Measurements from ENCODE around the gene NPAT.
A peak's percentile ranks its signal among the peaks of the same experiment; 100 is the strongest.

Gene NPAT
- long read RNA-seq, full-length matches to known transcripts, result 1 of 28 reads
- long read RNA-seq, partial matches to known transcripts, result 19 of 28 reads
- long read RNA-seq, other reads (novel, unspliced or antisense), result 8 of 28 reads

DNA sequence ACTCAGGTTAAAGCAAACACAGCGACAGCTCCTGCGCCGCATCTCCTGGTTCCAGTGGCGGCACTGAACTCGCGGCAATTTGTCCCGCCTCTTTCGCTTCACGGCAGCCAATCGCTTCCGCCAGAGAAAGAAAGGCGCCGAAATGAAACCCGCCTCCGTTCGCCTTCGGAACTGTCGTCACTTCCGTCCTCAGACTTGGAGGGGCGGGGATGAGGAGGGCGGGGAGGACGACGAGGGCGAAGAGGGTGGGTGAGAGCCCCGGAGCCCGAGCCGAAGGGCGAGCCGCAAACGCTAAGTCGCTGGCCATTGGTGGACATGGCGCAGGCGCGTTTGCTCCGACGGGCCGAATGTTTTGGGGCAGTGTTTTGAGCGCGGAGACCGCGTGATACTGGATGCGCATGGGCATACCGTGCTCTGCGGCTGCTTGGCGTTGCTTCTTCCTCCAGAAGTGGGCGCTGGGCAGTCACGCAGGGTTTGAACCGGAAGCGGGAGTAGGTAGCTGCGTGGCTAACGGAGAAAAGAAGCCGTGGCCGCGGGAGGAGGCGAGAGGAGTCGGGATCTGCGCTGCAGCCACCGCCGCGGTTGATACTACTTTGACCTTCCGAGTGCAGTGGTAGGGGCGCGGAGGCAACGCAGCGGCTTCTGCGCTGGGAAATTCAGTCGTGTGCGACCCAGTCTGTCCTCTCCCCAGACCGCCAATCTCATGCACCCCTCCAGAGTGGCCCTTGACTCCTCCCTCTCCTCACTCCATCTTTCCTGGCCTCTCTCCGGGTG lies at the start of gene NPAT, which contains the start of gene ATM:
Gene NPAT (minus strand): TSS at position 65 of the 774 bp plus-strand sequence. CDS start 102 bp downstream, outside the sequence.
Gene ATM (plus strand): TSS at position 494 of the 774 bp plus-strand sequence. CDS start 4,558 bp downstream, outside the sequence.
- peak; percentile 96 to 99 for DNase-seq (ENCODE audit: low read depth in 1 of 2, low spot score in 1 of 2)
- TF ChIP-seq, protein P1, sequence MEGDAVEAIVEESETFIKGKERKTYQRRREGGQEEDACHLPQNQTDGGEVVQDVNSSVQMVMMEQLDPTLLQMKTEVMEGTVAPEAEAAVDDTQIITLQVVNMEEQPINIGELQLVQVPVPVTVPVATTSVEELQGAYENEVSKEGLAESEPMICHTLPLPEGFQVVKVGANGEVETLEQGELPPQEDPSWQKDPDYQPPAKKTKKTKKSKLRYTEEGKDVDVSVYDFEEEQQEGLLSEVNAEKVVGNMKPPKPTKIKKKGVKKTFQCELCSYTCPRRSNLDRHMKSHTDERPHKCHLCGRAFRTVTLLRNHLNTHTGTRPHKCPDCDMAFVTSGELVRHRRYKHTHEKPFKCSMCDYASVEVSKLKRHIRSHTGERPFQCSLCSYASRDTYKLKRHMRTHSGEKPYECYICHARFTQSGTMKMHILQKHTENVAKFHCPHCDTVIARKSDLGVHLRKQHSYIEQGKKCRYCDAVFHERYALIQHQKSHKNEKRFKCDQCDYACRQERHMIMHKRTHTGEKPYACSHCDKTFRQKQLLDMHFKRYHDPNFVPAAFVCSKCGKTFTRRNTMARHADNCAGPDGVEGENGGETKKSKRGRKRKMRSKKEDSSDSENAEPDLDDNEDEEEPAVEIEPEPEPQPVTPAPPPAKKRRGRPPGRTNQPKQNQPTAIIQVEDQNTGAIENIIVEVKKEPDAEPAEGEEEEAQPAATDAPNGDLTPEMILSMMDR (IDR thresholded peaks at IDR 0.05; ENCODE audit: insufficient read depth, low read length), result peak; percentile 91
- peak; percentile 62; the same call in 1 of the 2 replicates for TF ChIP-seq GABPA (IDR thresholded peaks at IDR 0.05; ENCODE audit: low read depth)
- TF ChIP-seq POLR2AphosphoS5 (IDR thresholded peaks at IDR 0.05; ENCODE audit: low read depth), result peak; percentile 81
- TF ChIP-seq, protein P2, sequence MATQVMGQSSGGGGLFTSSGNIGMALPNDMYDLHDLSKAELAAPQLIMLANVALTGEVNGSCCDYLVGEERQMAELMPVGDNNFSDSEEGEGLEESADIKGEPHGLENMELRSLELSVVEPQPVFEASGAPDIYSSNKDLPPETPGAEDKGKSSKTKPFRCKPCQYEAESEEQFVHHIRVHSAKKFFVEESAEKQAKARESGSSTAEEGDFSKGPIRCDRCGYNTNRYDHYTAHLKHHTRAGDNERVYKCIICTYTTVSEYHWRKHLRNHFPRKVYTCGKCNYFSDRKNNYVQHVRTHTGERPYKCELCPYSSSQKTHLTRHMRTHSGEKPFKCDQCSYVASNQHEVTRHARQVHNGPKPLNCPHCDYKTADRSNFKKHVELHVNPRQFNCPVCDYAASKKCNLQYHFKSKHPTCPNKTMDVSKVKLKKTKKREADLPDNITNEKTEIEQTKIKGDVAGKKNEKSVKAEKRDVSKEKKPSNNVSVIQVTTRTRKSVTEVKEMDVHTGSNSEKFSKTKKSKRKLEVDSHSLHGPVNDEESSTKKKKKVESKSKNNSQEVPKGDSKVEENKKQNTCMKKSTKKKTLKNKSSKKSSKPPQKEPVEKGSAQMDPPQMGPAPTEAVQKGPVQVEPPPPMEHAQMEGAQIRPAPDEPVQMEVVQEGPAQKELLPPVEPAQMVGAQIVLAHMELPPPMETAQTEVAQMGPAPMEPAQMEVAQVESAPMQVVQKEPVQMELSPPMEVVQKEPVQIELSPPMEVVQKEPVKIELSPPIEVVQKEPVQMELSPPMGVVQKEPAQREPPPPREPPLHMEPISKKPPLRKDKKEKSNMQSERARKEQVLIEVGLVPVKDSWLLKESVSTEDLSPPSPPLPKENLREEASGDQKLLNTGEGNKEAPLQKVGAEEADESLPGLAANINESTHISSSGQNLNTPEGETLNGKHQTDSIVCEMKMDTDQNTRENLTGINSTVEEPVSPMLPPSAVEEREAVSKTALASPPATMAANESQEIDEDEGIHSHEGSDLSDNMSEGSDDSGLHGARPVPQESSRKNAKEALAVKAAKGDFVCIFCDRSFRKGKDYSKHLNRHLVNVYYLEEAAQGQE (IDR thresholded peaks at IDR 0.05; ENCODE audit: insufficient replicate concordance, low read depth), result peak; percentile 56
- TF ChIP-seq SPI1 (IDR thresholded peaks at IDR 0.05; ENCODE audit: borderline replicate concordance, low read depth), result no peak; the same call in 1 of the 2 replicates
- Histone ChIP-seq H3K27ac (replicated peaks) (peak within 1 kb of the TSS; percentile 83), H3K27me3 (ENCODE audit: insufficient read depth, poor library complexity, severe bottlenecking) (no peaks in the 10 kb centered on the region), H3K4me3 (replicated peaks; ENCODE audit: insufficient read depth, low read length) (peak within 1 kb of the TSS; percentile 82)

DNA sequence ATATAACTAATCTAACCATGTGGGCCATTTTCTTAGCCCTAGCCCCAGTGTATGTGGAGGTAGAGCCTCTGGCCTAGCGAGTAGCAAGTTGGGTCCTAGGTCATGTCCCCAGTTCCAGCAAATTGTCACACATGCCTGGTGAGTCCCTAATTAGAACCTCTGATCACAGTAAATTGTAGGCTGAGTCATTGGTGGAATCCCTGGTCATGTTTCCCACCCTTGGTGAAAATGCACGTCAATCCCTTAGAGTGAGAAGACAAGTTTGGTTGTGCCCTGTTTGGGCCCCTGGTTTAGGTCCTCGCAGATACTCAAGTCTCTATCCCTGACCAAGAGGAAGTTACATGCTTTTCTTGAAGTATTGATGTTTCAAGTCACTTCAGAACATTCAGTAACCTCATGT lies 47.1 kb upstream of the NPAT start:
- H3K27ac ChIP-seq (replicated peaks), result no peak overlapping the region
- no peak overlapping the region for H3K4me3 ChIP-seq (replicated peaks; ENCODE audit: insufficient read depth, low read length)
- TF ChIP-seq SPI1 (IDR thresholded peaks at IDR 0.05; ENCODE audit: borderline replicate concordance, low read depth), result no peak
- TF ChIP-seq, protein P2 (IDR thresholded peaks at IDR 0.05; ENCODE audit: insufficient replicate concordance, low read depth), result no peak
- TF ChIP-seq POLR2AphosphoS5 (IDR thresholded peaks at IDR 0.05; ENCODE audit: low read depth), result no peak
- TF ChIP-seq, protein P1 (IDR thresholded peaks at IDR 0.05; ENCODE audit: insufficient read depth, low read length), result no peak
- no peak for TF ChIP-seq GABPA (IDR thresholded peaks at IDR 0.05; ENCODE audit: low read depth)
- H3K27me3 ChIP-seq (ENCODE audit: insufficient read depth, poor library complexity, severe bottlenecking), result no peaks in the 10 kb centered on the region
- no peak for DNase-seq (ENCODE audit: low read depth in 1 of 2, low spot score in 1 of 2)

DNA sequence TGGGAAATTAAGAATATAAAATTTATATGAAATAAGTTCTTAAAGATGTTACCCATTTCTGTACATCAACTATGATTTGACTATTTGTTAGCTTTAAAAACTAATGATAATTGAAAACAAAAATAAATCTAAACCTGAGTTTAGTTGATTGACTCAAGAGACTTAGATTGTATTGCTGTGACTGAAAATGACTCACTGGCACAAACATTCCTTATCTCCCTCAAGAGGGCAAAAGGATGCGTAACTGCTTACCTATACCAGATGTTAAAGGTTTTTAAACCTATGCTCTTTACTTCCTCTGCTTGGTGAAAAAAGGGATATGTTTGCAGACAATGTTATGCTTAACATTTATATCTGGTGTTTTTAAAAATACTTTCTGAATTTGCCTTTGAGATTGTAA lies 30.7 kb upstream of the NPAT start:
- H3K27ac ChIP-seq (replicated peaks), result no peak overlapping the region
- TF ChIP-seq, protein P1 (IDR thresholded peaks at IDR 0.05; ENCODE audit: insufficient read depth, low read length), result no peak
- TF ChIP-seq, protein P2 (IDR thresholded peaks at IDR 0.05; ENCODE audit: insufficient replicate concordance, low read depth), result no peak
- TF ChIP-seq GABPA (IDR thresholded peaks at IDR 0.05; ENCODE audit: low read depth) (no peak), POLR2AphosphoS5 (IDR thresholded peaks at IDR 0.05; ENCODE audit: low read depth) (no peak), SPI1 (IDR thresholded peaks at IDR 0.05; ENCODE audit: borderline replicate concordance, low read depth) (no peak)
- no peak for DNase-seq (ENCODE audit: low read depth in 1 of 2, low spot score in 1 of 2)
- no peaks in the 10 kb centered on the region for H3K27me3 ChIP-seq (ENCODE audit: insufficient read depth, poor library complexity, severe bottlenecking)
- H3K4me3 ChIP-seq (replicated peaks; ENCODE audit: insufficient read depth, low read length), result no peak overlapping the region

All from HL-60 (cell line).